Type B pancreatic cell (in vitro differentiated cells): ENCODE results near the gene ACOX1. TPM values are rescaled to one million over a fixed set of nuclear protein-coding genes. Genes with fewer than 3 reads are reported as not detected.
A peak's percentile ranks its signal among the peaks of the same experiment; 100 is the strongest.

Experiments used
- DNase-seq: peaks from one replicate; pipeline ENCODE4 v3.0.0; 2021; ENCODE audit warnings: mixed read lengths; ENCODE audit not compliant: unreplicated experiment; ENCODE audit errors: extremely low spot score
- H3K27ac Mint-ChIP-seq: 2 replicates; pipeline ENCODE4 v1.8.0; 2021; ENCODE audit warnings: mild to moderate bottlenecking, mixed read lengths
- H3K27me3 Mint-ChIP-seq: 2 replicates; pipeline ENCODE4 v1.8.0; 2021; ENCODE audit warnings: mixed read lengths
- H3K36me3 Mint-ChIP-seq: 2 replicates; pipeline ENCODE4 v1.8.0; 2021; ENCODE audit warnings: mixed read lengths
- H3K4me1 Mint-ChIP-seq: one replicate; pipeline ENCODE4 v1.8.0; 2021; ENCODE audit warnings: mixed read lengths; ENCODE audit not compliant: unreplicated experiment
- H3K4me3 Mint-ChIP-seq: 2 replicates; pipeline ENCODE4 v1.8.0; 2021; ENCODE audit warnings: mild to moderate bottlenecking, mixed read lengths
- H3K9me3 Mint-ChIP-seq: 2 replicates; pipeline ENCODE4 v1.8.0; 2021; ENCODE audit warnings: mixed read lengths
- total RNA-seq: library from RNA; stranded (reverse); gene quantifications from 2 replicates; pipeline ENCODE4 v1.2.1, GENCODE V29; 2021; ENCODE audit warnings: low replicate concordance
- TF ChIP-seq, protein P1 (sequence below): fragments of 200-600 bp; sonication (generic); conservative IDR thresholded peaks from 2 replicates; pipeline ENCODE4 v1.5.0; 2021; ENCODE audit warnings: antibody characterized with exemption, mild to moderate bottlenecking

ACOX1 gene
- total RNA-seq, 1 donor from 2014 or later = 48.5 TPM

GRCh38 chr17:75995385-75995925 lies 16.5 kb upstream of the ACOX1 start:
- TF ChIP-seq, protein P1, sequence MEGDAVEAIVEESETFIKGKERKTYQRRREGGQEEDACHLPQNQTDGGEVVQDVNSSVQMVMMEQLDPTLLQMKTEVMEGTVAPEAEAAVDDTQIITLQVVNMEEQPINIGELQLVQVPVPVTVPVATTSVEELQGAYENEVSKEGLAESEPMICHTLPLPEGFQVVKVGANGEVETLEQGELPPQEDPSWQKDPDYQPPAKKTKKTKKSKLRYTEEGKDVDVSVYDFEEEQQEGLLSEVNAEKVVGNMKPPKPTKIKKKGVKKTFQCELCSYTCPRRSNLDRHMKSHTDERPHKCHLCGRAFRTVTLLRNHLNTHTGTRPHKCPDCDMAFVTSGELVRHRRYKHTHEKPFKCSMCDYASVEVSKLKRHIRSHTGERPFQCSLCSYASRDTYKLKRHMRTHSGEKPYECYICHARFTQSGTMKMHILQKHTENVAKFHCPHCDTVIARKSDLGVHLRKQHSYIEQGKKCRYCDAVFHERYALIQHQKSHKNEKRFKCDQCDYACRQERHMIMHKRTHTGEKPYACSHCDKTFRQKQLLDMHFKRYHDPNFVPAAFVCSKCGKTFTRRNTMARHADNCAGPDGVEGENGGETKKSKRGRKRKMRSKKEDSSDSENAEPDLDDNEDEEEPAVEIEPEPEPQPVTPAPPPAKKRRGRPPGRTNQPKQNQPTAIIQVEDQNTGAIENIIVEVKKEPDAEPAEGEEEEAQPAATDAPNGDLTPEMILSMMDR = no peak
- no peak overlapping the region for H3K4me3 Mint-ChIP-seq
- peaks cover 16% of the 10 kb centered on the region for H3K4me1 Mint-ChIP-seq
- DNase-seq = no peak
- no peak overlapping the region for H3K27ac Mint-ChIP-seq
- H3K27me3 Mint-ChIP-seq = no peaks in the 10 kb centered on the region
- H3K9me3 Mint-ChIP-seq = no peaks in the 10 kb centered on the region
- H3K36me3 Mint-ChIP-seq = peaks cover 3% of the 10 kb centered on the region

DNA sequence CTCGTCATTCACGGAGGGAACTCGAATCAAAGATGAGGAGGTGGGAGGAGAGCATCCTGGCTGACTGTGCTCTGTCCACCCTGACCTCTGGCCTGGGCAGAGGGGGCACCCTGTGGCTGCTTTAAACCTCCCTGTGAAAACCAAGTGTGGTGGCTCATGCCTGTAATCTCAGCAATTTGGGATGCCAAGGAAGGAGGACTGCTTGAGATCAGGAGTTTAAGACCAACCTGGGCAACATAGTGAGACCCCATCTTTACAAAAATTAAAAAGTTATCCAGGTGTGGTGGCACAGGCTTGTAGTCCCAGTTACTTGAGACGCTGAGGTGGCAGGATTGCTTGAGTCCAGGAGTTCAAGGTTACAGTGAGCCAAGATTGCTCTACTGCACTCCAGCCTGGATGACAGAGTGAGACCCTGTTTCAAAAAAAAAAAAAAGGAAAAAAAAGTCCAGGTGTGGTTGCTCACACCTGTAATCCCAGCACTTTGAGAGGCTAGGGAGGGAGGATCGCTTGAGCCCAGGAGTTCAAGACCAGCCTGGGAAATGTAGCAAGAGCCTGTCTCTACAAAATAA lies 15.9 kb upstream of the ACOX1 start:
- no peak for DNase-seq
- no peaks in the 10 kb centered on the region for H3K27me3 Mint-ChIP-seq
- no peak overlapping the region for H3K27ac Mint-ChIP-seq
- H3K9me3 Mint-ChIP-seq = no peaks in the 10 kb centered on the region
- no peak overlapping the region for H3K4me3 Mint-ChIP-seq
- peaks cover 16% of the 10 kb centered on the region for H3K4me1 Mint-ChIP-seq
- TF ChIP-seq, protein P1 = no peak
- peaks cover 3% of the 10 kb centered on the region for H3K36me3 Mint-ChIP-seq

DNA sequence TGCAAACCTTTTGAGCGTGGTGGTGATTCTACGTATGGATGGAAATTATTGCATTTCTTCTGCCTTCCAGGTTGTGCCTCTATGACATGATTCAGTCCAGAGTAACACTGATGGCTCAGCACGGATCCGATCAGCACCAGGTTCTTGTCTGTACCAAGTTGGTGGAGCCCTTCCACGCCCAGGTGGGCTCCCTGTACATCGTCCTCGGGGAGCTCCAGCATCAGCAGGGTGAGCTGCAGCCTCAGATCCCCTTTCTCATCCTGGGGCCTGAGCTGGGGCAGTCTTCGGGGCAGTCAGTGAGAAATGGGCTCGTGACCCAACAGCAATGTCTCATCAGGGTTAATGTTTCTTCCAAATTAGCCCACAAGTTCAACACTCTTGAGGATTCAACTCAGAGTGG lies 12.4 kb upstream of the ACOX1 start:
- TF ChIP-seq, protein P1 = no peak
- no peaks in the 10 kb centered on the region for H3K4me1 Mint-ChIP-seq
- no peak overlapping the region for H3K27ac Mint-ChIP-seq
- no peak overlapping the region for H3K4me3 Mint-ChIP-seq
- no peaks in the 10 kb centered on the region for H3K27me3 Mint-ChIP-seq
- peaks cover 7% of the 10 kb centered on the region for H3K36me3 Mint-ChIP-seq
- no peaks in the 10 kb centered on the region for H3K9me3 Mint-ChIP-seq
- DNase-seq = no peak

DNA sequence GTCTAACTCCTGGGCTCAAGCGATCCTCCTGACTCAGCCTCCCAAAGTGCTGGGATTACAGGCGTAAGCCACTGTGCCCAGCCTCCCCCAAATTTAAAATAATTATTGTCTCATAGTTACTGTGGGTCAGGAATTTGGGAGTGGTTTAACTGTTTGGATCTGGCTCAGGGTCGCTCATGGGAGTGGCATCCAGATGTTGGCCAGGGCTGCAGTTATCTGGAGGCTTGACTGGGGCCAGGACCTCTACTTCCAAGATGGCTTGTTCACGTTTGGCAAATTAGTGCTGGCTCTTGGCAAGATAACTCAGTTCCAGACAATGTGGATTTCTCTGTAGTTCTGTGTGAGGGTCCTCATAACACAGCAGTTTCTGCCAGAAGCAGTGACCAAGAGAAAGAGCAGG lies 8.1 kb upstream of the ACOX1 start:
- TF ChIP-seq, protein P1 = no peak
- Mint-ChIP-seq H3K9me3 (no peaks in the 10 kb centered on the region), H3K27me3 (no peaks in the 10 kb centered on the region), H3K36me3 (peaks cover 7% of the 10 kb centered on the region), H3K4me1 (peaks cover 22% of the 10 kb centered on the region), H3K27ac (no peak overlapping the region), H3K4me3 (no peak overlapping the region)
- no peak for DNase-seq

GRCh38 chr17:75985986-75986385 lies 7.0 kb upstream of the ACOX1 start:
- Mint-ChIP-seq H3K27ac (peak overlapping the region; percentile 69), H3K4me3 (peak overlapping the region; percentile 51), H3K36me3 (peaks cover 7% of the 10 kb centered on the region), H3K27me3 (no peaks in the 10 kb centered on the region), H3K4me1 (peaks cover 25% of the 10 kb centered on the region), H3K9me3 (no peaks in the 10 kb centered on the region)
- TF ChIP-seq, protein P1 = no peak
- DNase-seq = no peak
